ENCODE data around the gene G6PC3.

Gene G6PC3

DNA sequence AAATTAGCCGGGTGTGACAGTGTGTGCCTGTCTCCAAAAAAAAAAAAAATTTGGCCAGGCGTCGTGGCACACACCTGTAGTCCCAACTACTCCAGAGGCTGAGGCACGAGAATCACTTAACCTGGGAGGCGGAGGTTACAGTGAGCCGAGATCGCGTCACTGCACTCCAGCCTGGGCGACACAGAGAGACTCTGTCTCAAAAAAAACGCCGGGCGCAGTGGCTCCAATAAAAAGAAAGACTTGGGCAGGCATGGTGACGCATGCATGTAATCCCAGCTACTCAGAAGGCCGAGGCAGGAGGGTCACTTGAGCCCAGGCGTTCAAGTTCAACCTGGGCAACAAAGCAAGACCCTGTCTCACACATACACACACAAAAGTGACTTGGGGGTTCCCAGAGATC is 7.7 kb upstream of the G6PC3 start:
- no peak for DNase-seq

DNA sequence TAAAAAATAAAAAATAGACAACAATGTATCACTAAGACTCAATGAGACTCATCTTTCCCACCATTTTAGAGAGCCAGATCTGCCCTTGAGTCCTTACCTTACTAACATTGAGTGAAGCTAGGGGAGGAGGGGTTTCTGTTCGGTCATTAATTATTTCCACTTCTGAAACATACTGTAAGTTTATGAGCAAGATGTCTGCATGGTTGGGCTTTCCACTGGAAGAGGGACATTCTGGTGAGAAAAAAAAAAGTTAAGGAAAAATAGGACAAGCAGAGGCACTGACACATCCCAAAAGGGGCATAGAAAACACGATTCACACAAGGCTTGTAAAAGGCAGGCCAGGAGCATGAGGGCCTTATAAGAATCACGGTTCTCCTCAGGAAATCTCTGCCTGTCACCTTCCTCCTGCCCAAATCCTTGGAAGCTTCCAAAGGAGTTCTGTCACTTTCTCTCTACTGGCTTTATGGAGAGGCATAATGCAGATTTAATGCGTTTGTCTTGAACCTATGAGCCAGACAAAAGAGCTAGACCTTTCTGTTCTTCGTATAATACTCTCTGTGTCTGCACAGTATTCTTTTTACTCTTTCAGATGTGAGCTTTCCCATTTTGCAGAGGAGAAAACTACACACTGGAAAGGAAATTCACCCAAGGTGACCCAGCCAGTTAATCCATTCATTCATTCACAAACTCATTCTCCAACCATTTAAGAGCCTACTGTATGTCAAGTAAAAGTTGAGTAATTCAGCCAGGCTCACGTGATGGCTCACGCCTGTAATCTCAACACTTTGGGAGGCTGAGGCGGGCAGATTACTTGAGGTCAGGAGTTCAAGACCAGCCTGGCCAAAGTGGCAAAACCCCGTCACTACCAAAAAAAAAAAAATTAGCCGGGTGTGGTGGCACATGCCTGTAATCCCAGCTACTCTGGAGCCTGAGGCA is 6.6 kb upstream of the G6PC3 start:
- DNase-seq: no peak

DNA sequence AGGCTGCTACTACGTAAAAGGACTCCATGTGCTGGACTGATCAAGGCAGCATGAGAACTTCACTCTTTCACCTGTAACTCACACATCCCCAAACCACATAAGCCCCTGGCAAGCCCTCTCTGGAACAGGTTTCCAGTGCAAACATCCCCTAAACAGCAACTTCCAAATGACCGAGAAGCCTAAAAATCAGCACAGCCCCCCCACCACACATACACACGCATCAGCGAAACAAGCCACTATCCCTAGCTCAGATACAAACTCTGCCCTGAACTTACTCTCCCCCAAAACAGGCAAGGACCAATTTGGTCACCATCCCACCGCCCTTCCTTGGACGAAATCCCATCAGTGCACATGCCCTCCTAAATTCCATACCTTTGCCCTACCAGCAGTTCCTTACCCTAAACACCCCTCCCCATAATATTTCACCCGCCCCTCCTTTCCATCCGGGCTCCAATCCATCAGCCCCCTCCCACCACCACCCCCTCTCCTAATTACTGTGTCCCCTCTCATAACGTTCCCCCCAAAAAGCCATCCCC is 4.8 kb upstream of the G6PC3 start:
- DNase-seq: peak in 1 of 2 experiments; percentile 40

DNA sequence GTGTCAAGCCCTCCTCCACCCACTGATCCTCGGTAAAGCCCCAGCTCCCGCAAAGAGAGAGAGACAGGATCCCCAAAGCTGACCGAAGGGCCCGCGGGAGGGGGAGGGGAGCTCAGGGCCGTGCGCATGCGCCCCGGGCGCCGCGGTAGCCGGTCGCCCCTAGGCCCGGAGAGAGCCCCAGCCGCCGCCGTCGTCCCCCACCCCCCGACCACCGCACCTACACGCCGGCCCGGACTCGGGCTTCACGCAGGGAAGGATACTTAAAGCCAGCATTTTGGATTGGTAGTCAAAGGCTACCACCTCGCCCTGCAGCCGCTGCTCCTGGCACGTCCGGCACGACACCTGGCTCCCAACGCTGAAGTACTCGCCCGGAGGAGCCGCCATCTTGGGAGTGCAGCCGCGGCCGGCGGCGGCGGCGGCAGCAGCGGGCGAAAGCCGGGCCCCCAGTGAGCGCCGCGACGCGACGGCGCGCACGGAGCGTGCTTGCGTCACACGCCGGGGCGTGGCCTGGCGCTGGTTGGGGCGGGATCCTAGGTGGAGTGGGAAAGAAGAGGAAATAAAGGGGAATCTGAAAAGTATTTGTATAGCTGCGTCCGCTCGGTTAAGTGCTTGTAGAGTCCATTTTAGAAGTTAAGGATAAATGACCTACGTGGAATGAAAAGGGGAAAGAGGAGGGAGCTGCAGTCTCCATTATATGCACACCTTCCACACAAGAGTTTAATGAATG is 4.2 kb upstream of the G6PC3 start, which contains the start of gene LSM12:
LSM12 (minus strand) TSS at position 468 of the 727 bp plus-strand sequence; CDS start at position 384, 84 bp downstream.
- DNase-seq: peak; percentile 83 to 97

DNA sequence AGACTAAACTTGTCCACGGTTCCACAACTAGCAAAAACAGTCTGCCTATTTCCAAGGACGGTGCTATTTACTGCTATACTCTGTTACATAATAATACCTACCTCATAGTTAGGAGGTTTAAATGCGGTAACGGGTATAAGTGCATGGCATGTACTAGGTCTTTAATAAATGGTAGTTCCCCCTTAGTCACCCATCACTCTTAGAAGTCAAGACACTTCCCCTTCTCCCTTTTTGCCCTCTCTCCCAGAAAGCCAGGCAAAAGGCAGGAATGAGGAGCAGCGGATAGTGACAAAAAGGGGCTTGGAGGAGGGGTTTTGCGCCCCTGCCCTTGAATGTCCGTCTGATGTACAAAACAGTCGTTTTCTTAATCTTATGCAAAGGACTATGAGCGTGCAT is 3.0 kb upstream of the G6PC3 start:
- no peak for DNase-seq

DNA sequence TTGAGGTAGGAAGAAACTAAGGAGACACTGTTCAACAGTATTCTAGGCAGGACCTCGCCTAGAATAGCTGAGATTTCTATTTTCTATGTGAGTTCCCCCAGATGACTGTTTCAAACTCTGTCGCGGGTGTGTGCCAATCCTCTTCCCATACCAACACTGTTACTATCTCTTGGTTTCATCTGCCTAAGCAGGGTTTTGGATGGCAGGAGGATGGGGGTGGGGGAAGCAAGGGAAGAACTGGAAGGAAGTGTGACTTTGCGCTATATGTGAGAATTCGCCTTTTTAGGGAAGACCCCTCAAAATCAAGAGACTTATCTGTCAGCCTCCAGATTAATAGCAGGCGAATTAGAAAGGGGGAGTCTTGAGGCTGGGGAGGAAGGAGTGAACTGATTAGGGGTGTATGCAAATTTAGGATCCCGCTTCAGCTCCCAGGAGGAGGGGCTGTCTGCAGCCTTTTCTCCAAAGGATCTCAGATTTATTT is 521 bp upstream of the G6PC3 start:
- peak in 1 of 2 experiments; percentile 67 for DNase-seq

DNA sequence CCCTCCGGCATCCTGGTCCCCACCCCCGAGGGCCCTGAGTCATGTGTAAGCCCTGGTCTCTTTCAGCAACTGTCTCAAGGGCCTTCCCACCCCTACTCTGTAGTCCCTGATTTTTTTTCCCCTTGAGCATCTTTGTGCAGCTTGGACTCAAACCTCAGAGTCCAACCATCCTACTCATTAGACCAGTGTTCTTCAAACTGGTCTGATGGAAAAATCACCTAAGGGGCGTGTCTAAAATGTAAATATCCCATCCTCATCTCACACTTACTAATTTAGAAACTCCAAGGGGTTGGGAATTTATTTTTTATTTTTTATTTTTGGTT is 624 bp downstream of the G6PC3 start:
- DNase-seq: peak in 1 of 2 experiments; percentile 73

DNA sequence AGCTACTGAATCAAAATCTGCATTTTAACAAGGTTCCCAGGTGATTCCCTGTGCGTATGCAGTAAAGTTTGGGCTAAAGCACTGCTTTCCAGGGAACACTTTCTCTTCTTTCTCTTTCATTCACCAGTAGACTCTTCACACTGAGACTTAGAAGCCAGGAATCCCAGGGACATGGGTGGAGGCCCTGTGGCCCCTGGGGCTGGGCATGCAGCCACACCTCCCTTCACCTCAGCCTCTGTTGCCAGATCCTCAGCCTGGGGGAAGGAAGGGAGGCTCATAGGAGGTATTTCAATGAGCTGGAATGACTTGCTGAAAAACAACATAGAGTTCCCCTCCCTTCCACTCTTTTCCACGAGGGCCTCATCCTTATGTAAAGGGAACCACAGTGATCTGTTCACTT is 1.2 kb downstream of the G6PC3 start:
- no peak for DNase-seq

DNA sequence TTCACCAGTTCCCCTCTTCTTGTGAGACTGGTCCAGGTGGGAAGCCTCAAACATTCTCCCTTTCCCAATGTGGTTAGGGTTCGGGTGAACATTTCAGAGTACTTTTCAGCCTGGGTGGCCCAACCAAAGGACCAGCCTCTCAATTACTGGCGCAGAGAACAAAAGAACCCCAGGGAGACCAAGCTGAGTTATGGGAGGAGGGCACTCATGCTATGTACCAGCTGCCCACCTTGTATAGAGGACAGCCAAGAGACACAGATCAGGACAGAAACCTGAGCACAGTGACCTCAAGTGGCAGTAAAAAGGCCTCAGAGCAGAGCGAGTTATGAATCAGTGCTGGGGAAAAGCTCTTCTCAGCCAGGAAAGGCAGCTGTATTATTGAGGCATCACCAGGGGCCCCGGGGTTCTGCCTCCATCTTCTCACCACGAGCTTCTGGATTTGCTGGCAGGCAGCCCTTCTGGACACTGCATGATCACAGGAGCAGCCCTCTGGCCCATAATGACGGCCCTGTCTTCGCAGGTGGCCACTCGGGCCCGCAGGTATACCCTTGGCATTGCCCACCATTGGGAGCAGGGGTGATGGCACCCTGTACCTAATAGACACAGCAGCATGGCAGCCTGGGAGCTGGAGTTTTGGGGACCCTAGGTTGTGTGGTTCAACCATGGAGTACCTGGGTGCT is 3.8 kb downstream of the G6PC3 start:
- no peak for DNase-seq

DNA sequence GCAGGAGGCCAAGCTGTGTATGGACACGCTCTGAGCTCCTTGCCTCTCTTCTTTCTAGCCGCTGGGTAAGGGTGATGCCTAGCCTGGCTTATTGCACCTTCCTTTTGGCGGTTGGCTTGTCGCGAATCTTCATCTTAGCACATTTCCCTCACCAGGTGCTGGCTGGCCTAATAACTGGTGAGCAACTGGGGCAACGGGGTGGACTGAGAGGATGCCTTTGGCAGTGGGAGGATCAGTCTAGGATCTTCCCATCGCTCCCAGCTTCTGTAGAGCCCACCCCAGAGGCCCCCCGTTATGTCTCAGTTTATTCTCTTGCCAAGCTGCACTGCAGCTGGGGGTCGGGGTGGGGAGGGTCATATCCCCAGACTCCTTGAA is 4.4 kb downstream of the G6PC3 start:
- no peak for DNase-seq

DNA sequence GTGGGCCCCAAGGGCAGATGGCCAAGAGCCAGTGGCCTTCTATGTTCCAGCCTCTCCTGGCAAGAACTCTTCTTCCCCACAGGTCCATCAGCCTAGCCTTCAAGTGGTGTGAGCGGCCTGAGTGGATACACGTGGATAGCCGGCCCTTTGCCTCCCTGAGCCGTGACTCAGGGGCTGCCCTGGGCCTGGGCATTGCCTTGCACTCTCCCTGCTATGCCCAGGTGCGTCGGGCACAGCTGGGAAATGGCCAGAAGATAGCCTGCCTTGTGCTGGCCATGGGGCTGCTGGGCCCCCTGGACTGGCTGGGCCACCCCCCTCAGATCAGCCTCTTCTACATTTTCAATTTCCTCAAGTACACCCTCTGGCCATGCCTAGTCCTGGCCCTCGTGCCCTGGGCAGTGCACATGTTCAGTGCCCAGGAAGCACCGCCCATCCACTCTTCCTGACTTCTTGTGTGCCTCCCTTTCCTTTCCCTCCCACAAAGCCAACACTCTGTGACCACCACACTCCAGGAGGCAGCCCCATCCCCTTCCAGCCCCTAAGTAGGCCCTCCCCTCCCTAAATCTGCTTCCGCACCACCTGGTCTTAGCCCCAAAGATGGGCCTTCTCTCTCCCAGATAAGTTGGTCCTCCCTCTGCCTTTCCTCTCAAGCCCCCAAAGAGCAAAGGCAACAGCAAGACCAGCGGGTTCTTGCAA is 5.2 kb downstream of the G6PC3 start:
- no peak for DNase-seq

DNA sequence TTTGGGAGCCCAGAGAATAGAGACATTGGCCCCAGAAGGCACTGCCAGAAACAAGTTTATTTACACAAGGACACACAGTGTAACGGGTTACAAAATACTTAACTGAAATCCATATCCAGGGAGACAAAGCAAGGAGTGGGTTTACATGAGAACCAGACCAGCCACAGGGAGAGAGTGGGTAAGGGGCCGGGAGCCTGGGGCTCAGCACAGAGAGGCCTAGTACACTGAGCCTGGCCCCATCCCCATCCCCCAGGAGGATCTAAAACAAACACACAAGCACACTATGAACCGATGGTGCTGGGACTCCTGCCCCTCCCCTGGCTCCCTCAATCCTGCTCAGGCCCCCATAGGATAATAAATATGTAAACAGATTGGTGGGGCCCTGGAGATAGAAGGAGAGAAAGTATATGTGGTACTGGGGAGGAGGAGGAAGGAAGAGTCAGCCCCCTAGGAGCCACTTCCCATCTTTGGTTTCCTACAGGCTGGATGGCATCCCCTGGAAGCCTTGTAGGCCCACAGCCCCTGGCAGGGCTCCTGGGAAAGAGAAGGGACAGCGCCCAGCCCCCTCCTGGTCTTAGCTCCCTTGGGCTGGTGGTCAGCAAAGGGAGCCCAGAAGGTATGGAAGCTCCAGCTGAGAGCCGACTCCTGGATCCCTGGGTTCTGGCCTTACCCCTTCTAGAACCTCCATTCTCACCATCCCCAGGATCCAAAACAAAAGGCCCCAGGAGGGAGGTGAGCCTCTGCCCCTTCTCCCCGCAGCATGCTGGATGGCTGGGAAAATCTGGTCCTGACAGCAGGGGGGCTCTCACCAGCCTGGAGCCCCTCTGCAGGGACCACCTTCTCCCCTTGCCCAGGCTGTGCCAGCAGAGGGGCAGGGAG is 6.4 kb downstream of the G6PC3 start:
- DNase-seq: peak; percentile 32 to 54

DNA sequence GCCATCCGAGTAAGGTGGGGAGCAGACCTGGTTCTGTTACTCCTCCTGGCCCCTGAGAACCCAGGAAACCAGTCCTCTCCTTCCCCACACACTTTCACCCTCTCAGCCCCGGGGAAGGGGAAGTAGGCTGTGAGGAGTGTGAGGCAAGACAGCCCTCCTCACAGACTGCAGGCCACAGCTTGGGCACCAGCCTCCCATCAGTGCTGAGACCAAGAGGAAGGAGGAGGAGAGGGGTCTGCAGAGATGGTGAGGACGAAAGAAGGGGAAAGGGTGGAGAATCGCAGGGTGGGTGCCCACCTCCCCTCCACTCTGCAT is 7.0 kb downstream of the G6PC3 start:
- DNase-seq: no peak

DNA sequence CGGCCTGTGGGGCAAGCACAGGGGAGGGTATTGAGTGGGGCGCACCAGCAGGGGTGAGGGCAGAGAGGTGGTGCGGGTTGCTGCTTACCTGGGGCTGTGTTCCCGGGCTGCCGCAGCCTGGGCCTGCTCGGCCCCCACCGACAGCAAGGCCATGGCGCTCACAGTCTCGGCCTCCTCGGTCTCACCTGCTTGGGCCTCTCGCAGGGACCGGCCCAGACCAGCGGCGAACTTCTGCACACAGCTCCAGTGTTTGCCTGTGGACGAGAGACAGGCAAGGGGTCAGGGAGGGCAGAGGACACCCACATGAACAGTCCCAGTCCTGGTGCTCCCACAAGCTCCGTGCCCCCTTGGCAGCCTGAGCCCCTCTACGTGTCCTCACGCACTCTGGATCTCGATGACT is 7.9 kb downstream of the G6PC3 start:
- DNase-seq: no peak

DNA sequence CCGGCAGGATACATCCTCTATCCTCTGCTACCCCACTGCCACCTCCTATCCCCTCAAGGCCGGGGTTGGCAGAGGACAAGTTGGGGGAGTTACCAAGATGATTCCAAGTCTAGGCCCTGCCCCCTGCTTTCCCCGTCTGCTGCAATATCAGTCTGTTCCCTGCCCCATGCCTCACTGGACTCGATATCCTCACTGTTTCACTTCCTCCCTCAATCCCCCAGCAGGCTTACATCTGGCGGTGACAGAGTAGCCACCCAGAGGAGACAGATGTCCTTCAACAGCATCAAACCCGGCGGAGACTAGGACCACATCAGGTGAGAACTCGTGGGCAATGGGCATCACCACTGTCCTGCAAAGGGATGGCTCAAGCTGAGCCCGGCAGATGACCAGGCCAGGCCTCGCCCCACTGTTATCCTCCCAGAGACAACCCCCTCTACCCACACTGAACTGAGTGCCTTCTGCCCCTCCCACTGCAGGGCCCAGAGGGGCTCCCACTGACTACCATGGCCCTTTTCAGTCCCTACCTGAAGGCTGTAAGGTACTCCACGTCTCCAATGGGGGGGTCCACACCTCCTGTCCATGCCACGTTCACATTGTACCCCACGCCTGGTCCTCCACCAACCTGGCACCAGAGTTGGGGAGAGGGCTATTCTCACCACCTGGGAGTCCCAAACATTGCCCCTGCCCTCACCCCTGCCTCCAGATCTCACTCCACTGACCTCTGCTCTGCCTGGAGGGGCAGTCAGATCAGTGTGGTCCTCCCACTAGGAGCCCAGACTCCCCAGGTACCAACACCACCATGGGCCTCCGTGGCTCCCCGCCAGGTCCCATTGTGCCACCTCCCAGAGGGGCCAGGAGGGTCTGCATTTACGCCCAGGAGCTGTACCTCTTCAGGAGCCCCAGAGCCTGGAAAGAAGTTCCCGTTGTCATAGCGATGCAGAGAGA is 9.6 kb downstream of the G6PC3 start:
- no peak for DNase-seq

DNA sequence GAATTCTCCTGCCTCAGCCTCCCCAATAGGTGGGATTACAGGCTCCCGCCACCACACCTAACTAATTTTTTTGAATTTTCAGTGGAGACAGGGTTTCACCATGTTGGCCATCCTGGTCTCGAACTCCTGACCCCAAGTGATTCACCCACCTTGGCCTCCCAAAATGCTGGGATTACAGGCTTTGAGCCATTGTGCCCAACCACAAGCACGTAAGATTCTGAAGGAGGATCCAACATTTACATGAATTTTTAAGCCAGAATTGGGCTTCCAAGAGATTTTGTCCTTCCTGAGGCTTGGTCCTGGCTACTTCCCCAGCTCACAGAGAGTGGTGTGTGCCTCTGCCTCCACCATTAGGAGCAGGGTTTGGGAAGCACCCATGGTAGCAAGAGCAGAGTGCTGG is 11.1 kb downstream of the G6PC3 start:
- DNase-seq: no peak

DNA sequence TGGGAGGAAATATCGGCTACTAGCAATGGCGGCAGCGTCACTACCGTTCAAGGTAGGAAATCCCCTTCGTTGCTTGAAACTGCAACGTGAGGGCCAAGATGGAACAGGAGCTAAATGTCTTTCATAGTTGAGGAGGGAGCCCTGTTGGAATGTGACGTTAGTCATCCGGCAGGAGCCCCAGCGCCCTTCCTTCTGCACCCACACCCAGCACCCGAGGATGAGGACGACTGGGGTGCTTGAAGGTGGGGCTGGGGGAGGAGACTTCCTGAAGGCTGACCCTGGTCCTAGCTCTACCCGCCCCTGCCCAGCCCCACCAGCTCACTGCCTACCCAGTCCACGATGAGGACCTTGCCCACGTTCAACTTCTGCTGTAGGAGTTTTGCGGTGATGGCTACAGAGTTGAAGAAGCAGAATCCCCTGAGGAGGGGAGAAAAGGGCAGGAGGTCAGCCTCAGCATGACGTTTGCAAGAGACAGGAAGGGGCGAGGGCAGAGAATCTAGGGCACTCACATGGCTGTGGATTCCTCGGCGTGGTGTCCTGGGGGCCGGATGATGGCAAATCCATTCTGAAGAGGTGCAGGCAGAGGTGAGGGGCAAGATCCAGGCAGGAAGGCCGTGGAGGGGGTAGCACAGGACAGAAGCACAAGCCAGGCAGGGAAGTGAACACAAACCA is 11.9 kb downstream of the G6PC3 start:
- DNase-seq: no peak

DNA sequence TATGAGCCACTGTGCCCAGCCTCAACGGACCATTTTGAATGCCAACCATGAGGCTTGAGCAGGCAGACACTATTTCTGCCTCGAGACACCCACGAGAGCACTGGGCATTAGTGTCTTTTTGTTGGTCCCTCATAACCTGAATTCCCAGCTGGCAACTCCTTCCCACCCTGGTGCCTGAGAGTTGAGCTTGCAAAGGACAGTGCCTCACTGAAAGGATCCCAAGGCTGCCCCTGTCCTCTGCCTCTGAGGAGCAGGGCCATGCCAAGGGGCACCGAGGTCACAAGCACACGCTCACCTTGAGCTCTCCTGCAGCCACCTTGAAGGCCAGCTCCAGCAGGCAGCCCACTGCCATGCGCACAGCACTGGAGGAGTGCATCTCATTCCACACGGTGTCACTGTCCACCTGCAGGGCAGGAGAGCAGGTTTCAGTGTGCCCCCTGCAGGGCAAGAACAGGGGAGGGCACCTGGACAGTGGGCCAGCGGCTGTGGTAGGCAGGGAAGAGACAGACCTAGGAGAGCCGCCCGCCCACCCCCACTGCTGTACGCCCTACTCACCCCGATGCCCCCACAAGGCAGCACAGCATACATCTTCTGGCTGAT is 12.8 kb downstream of the G6PC3 start:
- DNase-seq: peak; percentile 15 to 55

DNA sequence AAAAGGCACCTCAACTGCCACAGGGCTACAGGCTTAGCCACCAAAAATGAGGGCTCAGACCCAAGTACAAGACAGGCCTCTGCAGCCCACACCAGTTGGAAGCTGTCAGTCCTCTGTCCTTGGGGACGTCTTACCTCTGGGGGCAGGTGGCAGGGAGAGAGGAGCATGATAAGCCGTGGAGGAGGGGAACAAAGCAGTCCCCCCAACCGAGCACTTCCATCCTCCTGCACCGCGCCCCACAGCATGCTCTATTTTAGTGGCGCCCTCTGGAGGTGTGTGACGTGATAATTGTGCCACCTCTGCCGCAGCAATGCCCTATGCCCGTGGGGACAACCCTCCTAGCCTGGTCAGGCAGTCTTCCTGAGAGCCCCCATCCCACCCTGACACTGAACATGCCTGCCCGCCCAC is 13.6 kb downstream of the G6PC3 start:
- DNase-seq: peak in 1 of 2 experiments; percentile 20

Measured in NCI-H526 (cell line).